Psoas muscle (tissue), 8 donors: ENCODE measurements around the gene MRPS12. TPM values are rescaled to one million over a fixed set of nuclear protein-coding genes. Genes with fewer than 3 reads are reported as not detected.

Source experiments
- ATAC-seq, 4 donors: fragments of 200-7000 bp; cut with Tn5 transposase; one replicate each; pipeline ENCODE4 v1.9.1; 2020; ENCODE audit warnings: moderate library complexity in 3 of 4, mild to moderate bottlenecking in 2 of 4
- DNase-seq, 2 donors: peaks; one replicate each; pipeline ENCODE4 v3.0.0-alpha.2; 2020
- H3K27ac ChIP-seq: fragments of 200-600 bp; one replicate; pipeline ENCODE4 v1.8.0; 2022
- H3K27me3 ChIP-seq, 3 donors: fragments of 200-600 bp in 1 of 3; one replicate each; pipeline versions ENCODE4 v1.6.1 to v1.8.0; 2013 to 2022; ENCODE audit warnings: low read length in 2 of 3, mild to moderate bottlenecking in 2 of 3, moderate library complexity in 1 of 3; ENCODE audit not compliant: insufficient read depth in 3 of 3
- H3K36me3 ChIP-seq, 2 donors: fragments of 200-600 bp in 1 of 2; one replicate each; pipeline versions ENCODE4 v1.6.1 to v1.8.0; 2013 to 2022; ENCODE audit warnings: low read depth in 1 of 2, mild to moderate bottlenecking in 1 of 2, moderate library complexity in 1 of 2; ENCODE audit not compliant: insufficient read depth in 1 of 2
- H3K4me1 ChIP-seq: fragments of 200-600 bp; one replicate; pipeline ENCODE4 v1.8.0; 2022
- H3K4me3 ChIP-seq: fragments of 200-600 bp; one replicate; pipeline ENCODE4 v1.8.0; 2022; ENCODE audit warnings: mild to moderate bottlenecking
- H3K9me3 ChIP-seq: fragments of 200-600 bp; one replicate; pipeline ENCODE4 v1.8.0; 2022
- WGBS, 3 donors: extraction: QIAGEN DNeasy Blood & Tissue Kit; methylation state at CpG; one replicate each; pipeline versions ENCODE4 v1.1.6 to v1.1.7; 2013; 5-methylcytosine and 5-hydroxymethylcytosine counted together
- intact Hi-C, 2 donors: fragments of 100-400 bp; cut with DNase I; formaldehyde crosslinking; loops; one replicate each; pipeline versions ENCODE4 v1.11.0 to v1.14.2; 2022
- polyA plus RNA-seq, 3 donors: library from polyadenylated mRNA; stranded (reverse); fragments of 200-250 nt; gene quantifications; one replicate each; pipeline ENCODE4 v1.2.3, GENCODE V29; 2013
- total RNA-seq, 4 donors: library from RNA; stranded (reverse); fragmentation: NEBNext Ultra II Directional in 2 of 4; extraction: Animal tissue kit (Norgen Biotek cat#: 25700) in 2 of 4; gene quantifications; one replicate each; pipeline versions ENCODE4 v1.2.1 to v1.2.4, GENCODE V29; 2021 to 2023
- TF ChIP-seq, protein P1 (sequence below): fragments of 200-600 bp; IDR thresholded peaks from one replicate; pipeline ENCODE4 v1.8.0; 2022; ENCODE audit warnings: antibody characterized with exemption
- donor health status: healthy with polysubstance abuse.
- donor health status: DM: no; HTN: no; CAD: no; lungs with moderate emphysema.
- donor health status: Bipolar disorder and iron deficiency.
- donor health status: healthy.
- donor health status: DM: yes; HTN: yes; CAD: no.
- donor health status: DM: no; HTN: no; CAD: no.
- donor health status: DM: no; HTN: no; CAD: no.
- donor health status: DM: yes; HTN: yes; CAD: no.

The MRPS12 gene
- total and polyA plus RNA-seq, 7 donors, result 33.8 to 175 (median 70.5) TPM

DNA sequence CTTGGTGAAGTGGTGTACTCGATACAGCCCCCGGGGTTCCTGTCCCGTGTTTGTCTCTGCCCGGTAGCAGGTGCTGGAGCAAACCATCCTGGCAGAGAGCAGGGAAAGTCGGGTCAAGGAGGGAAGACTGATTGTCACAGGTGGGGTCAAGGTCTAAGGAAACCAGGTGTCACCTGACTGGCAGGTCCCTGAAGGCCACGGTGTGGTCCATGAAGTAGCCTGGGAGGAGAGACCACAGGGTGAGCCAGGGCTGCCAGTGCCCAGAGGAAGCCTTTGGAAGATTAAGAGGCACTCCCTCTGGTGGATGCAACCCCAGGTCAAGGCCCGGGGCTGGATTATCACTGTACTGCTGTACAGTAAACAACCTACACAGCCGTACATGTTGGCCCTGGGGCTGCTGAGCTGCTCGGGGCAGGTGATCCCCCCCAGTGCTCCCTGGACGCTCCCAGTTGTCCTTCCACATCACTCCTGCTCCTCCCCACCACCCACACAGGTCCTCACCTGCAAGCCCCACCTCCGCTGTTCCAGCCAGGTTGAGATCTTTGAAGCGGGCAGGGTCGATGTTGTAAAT lies 12.7 kb upstream of the MRPS12 start:
- DNase-seq (no peak), ATAC-seq (no peak)
- no peaks in the 10 kb centered on the region for H3K27me3 ChIP-seq
- TF ChIP-seq, protein P1, sequence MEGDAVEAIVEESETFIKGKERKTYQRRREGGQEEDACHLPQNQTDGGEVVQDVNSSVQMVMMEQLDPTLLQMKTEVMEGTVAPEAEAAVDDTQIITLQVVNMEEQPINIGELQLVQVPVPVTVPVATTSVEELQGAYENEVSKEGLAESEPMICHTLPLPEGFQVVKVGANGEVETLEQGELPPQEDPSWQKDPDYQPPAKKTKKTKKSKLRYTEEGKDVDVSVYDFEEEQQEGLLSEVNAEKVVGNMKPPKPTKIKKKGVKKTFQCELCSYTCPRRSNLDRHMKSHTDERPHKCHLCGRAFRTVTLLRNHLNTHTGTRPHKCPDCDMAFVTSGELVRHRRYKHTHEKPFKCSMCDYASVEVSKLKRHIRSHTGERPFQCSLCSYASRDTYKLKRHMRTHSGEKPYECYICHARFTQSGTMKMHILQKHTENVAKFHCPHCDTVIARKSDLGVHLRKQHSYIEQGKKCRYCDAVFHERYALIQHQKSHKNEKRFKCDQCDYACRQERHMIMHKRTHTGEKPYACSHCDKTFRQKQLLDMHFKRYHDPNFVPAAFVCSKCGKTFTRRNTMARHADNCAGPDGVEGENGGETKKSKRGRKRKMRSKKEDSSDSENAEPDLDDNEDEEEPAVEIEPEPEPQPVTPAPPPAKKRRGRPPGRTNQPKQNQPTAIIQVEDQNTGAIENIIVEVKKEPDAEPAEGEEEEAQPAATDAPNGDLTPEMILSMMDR, result no peak
- H3K36me3 ChIP-seq, result peaks cover 2 to 35% of the 10 kb centered on the region in 2 donors
- H3K4me3 ChIP-seq, result no peak overlapping the region
- intact Hi-C loops, result no loop called here
- WGBS, 3 donors, result 71 to 74% (median 73%) methylated on average over 11 to 13 of the region's 13 CpGs
- no peak overlapping the region for H3K27ac ChIP-seq
- no peaks in the 10 kb centered on the region for H3K4me1 ChIP-seq
- H3K9me3 ChIP-seq, result no peaks in the 10 kb centered on the region

DNA sequence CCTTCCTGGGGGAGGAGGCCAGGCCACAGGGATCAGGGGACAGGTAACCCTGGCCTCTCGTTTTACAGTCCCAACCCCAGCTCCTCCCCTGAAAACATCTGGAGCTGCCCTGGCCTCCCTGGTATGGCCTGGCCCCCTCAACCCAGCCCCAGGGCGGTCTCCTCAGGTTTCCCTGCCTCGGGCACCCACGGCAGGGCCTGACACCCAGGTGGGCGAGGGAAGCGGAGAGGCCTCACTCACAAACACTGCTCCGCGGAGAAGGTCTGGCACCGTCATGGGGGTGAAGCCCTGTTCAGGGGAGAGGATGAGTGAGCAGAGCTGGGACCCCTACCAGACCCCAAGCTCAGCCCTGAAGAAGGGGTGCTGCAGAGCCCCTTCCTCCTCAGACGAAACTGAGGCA lies 12.2 kb upstream of the MRPS12 start:
- H3K27me3 ChIP-seq, result no peaks in the 10 kb centered on the region
- H3K4me3 ChIP-seq, result no peak overlapping the region
- ATAC-seq (peak in 1 of 4 donors; percentile 8), DNase-seq (no peak)
- H3K27ac ChIP-seq, result no peak overlapping the region
- H3K9me3 ChIP-seq, result no peaks in the 10 kb centered on the region
- no peaks in the 10 kb centered on the region for H3K4me1 ChIP-seq
- H3K36me3 ChIP-seq, result peaks cover 2 to 37% of the 10 kb centered on the region in 2 donors
- intact Hi-C loops, result no loop called here
- 90 to 91% (median 90%) methylated on average over 10 of the region's 10 CpGs for WGBS, 3 donors
- TF ChIP-seq, protein P1, result no peak

DNA sequence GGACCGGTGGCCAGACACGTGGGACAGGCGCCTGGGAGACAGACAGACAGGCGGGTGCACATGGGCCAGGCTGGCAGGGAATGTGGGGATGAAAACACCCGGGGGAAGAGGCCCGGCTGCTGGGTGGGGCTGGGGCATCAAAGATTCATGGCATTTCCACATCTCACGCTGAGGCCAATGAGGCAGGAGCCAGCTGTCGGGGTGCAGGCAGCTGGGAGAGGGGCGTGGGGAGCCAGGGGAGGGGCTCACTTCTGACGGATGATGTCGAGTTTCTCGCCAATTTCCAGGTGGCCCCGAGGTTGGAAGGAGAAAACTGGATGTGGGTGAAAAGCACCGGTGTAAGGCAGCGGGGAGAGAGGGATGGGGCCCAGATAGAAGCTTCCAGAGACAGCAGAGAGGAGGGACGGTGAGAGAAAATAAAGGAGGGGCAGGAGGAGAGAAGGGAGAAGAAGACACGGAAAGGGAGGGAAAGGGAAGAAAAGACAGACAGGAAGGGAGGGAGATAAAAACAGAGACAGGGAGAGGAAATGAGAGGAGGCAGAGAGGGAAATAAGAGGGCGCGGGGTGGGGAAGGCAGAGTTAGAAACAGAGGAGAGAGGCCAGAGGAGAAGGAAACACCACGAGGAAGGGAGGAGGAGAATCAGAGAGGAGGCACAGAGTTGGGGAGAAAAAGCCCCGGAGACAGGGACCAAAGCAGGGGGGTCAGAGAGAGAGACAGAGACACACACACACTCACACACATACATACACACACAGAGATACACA lies 10.7 kb upstream of the MRPS12 start:
- no peak for DNase-seq
- Histone ChIP-seq H3K27me3 (no peaks in the 10 kb centered on the region), H3K36me3 (peaks cover 2 to 50% of the 10 kb centered on the region in 2 donors), H3K27ac (no peak overlapping the region), H3K4me1 (no peaks in the 10 kb centered on the region), H3K4me3 (no peak overlapping the region), H3K9me3 (no peaks in the 10 kb centered on the region)
- intact Hi-C loops, result loop anchor here in 1 of 2 donors (10.0 kb wide), 1 partner anchor 275 kb away; the partner anchor contains the start of gene ACTN4
- ATAC-seq, result no peak
- WGBS, 3 donors, result 59 to 60% (median 60%) methylated on average over 21 of the region's 21 CpGs
- TF ChIP-seq, protein P1, result no peak

DNA sequence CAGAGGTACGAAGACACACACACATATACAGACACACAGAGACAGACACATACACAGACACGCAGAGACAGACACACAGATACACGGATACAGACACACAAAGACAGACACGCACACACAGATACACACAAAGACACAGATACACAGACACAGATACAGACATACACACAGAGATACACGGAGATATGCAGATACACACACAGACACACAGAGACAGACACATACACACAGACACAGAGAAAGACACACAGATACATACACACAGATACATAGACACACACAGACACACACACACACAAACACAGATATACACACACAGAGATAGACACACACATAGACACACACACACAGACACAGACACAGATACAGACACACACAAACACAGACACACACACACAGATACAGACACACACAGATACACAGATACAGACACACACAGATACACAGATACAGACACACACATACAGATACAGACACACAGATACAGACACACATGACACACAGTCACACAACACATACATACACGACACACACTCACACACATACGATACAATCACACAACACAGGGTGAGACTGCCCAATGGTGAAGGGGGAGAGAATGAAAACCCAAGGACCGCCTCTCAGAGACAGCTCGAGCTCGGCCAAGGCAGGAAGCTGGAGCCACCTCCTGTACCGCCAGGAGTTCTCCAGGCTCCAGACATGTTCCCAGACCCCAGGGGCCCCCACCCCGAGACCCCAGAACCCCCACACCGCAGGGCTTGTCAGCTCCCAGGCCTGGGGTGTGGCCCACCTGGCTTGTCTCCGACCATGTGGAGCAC lies 9.9 kb upstream of the MRPS12 start:
- no peak for DNase-seq
- peaks cover 0 to 50% of the 10 kb centered on the region in 2 donors for H3K36me3 ChIP-seq
- H3K4me1 ChIP-seq, result no peaks in the 10 kb centered on the region
- TF ChIP-seq, protein P1, result no peak
- intact Hi-C loops, result loop anchor here in 1 of 2 donors (10.0 kb wide), 1 partner anchor 276 kb away; the partner anchor contains the start of gene ACTN4
- no peak for ATAC-seq
- H3K4me3 ChIP-seq, result no peak overlapping the region
- H3K27ac ChIP-seq, result no peak overlapping the region
- no peaks in the 10 kb centered on the region for H3K27me3 ChIP-seq
- H3K9me3 ChIP-seq, result no peaks in the 10 kb centered on the region
- 72 to 77% (median 75%) methylated on average over 14 of the region's 14 CpGs for WGBS, 3 donors
